A673 (cell line): ENCODE data around the gene GNG5. TPM values are rescaled to one million over a fixed set of nuclear protein-coding genes. Genes with fewer than 3 reads are reported as not detected.
A peak's percentile ranks its signal among the peaks of the same experiment; 100 is the strongest.

Experiments
- BruUV-seq: library from RNA; stranded (reverse); fragments of 400-500 nt; replicated peaks from 2 replicates; lab custom pipeline; 2021; lab: Mats Ljungman, UMichigan
- CTCF ChIA-PET: fragments of 300-600 bp; sonication (Branson Sonifier 250); formaldehyde crosslinking; loops from one replicate; lab custom pipeline; 2022; ENCODE audit warnings: antibody characterized with exemption; lab: Charles Lee
- POLR2A ChIA-PET: fragments of 300-600 bp; sonication (Branson Sonifier 250); formaldehyde crosslinking; loops from one replicate; lab custom pipeline; 2022; ENCODE audit warnings: antibody characterized with exemption; ENCODE audit not compliant: low non-redundant PET; lab: Charles Lee
- DNase-seq: peaks from one replicate; pipeline ENCODE4 v3.0.0-alpha.2; 2015; ENCODE audit warnings: low spot score
- H3K27ac ChIP-seq: fragments of 200-600 bp; sonication (generic); 2 replicates; pipeline ENCODE4 v1.5.1; 2016; ENCODE audit warnings: mixed run types, low read depth, mild to moderate bottlenecking, mixed read lengths, antibody characterized with exemption, low read length; ENCODE audit not compliant: poor library complexity, severe bottlenecking
- H3K27me3 ChIP-seq: fragments of 200-600 bp; sonication (generic); replicated peaks from 2 replicates; pipeline ENCODE4 v1.6.1; 2017; ENCODE audit warnings: mixed run types, low read depth, mild to moderate bottlenecking, mixed read lengths, antibody characterized with exemption, low read length; ENCODE audit not compliant: insufficient read depth, poor library complexity
- H3K36me3 ChIP-seq: fragments of 200-600 bp; sonication (generic); 2 replicates; pipeline ENCODE4 v1.6.1; 2016; ENCODE audit warnings: mixed run types, mild to moderate bottlenecking, mixed read lengths, antibody characterized with exemption, low read length; ENCODE audit not compliant: insufficient read depth, poor library complexity, severe bottlenecking
- H3K4me1 ChIP-seq: fragments of 200-600 bp; sonication (generic); 2 replicates; pipeline ENCODE4 v1.6.1; 2017; ENCODE audit warnings: mixed run types, mild to moderate bottlenecking, mixed read lengths, antibody characterized with exemption, low read length; ENCODE audit not compliant: insufficient read depth, poor library complexity, severe bottlenecking
- H3K4me3 ChIP-seq: fragments of 200-600 bp; sonication (generic); 2 replicates; pipeline ENCODE4 v1.5.1; 2016; ENCODE audit warnings: low read depth, mixed run types, mild to moderate bottlenecking, mixed read lengths, low read length; ENCODE audit not compliant: poor library complexity, severe bottlenecking
- H3K9me3 ChIP-seq: fragments of 200-600 bp; sonication (generic); 2 replicates; pipeline ENCODE4 v1.6.1; 2016; ENCODE audit warnings: mixed run types, low read depth, mild to moderate bottlenecking, mixed read lengths, antibody characterized with exemption, low read length; ENCODE audit not compliant: poor library complexity, severe bottlenecking
- CTCF ChIP-seq: fragments of 300-800, 200-600 bp; sonication (generic); conservative IDR thresholded peaks from 2 replicates; pipeline ENCODE4 v1.5.1; 2017; ENCODE audit warnings: low read depth, mild to moderate bottlenecking, antibody characterized with exemption, low read length, moderate library complexity, mixed read lengths
- EZH2 ChIP-seq: fragments of 200-600 bp; sonication (generic); IDR thresholded peaks from 2 replicates; pipeline ENCODE4 v1.6.1; 2017; ENCODE audit warnings: borderline replicate concordance, low read depth, mild to moderate bottlenecking, mixed read lengths, antibody characterized with exemption, low read length; ENCODE audit not compliant: poor library complexity, severe bottlenecking
- intact Hi-C: fragments of 100-400 bp; cut with micrococcal nuclease; formaldehyde crosslinking; loops from one replicate; pipeline ENCODE4 v1.10.0; 2022; ENCODE audit not compliant: unreplicated experiment
- total RNA-seq: library from RNA; stranded (reverse); gene quantifications from 2 replicates; pipeline ENCODE4 v1.2.3, GENCODE V29; 2021

Gene GNG5
- total RNA-seq, 1 experiment from 2014 or later, result 119 TPM

- Histone ChIP-seq H3K4me3 (no peak overlapping the region), H3K27ac (no peak overlapping the region), H3K36me3 (peaks cover 56% of the 10 kb centered on the region), H3K4me1 (no peaks in the 10 kb centered on the region), H3K9me3 (no peaks in the 10 kb centered on the region), H3K27me3 (no peaks in the 10 kb centered on the region)
- TF ChIP-seq EZH2 (no peak), CTCF (no peak)
- POLR2A ChIA-PET, result no interaction called here
- BruUV-seq, result no TSS peak
- no peak for DNase-seq
- intact Hi-C loops, result no loop called here
- CTCF ChIA-PET, result no interaction called here
These were observed 18.3 kb downstream of the GNG5 start for GRCh38 chr1:84488107-84488506.

- no peak overlapping the region for H3K4me3 ChIP-seq
- DNase-seq, result no peak
- H3K27me3 ChIP-seq, result no peaks in the 10 kb centered on the region
- ChIA-PET POLR2A (no interaction called here), CTCF (no interaction called here)
- H3K36me3 ChIP-seq, result peaks cover 34% of the 10 kb centered on the region
- peaks cover 7% of the 10 kb centered on the region for H3K9me3 ChIP-seq
- H3K4me1 ChIP-seq, result peaks cover 4% of the 10 kb centered on the region
- TF ChIP-seq EZH2, result no peak
- no peak for TF ChIP-seq CTCF
- no peak overlapping the region for H3K27ac ChIP-seq
- BruUV-seq, result no TSS peak
- intact Hi-C loops, result no loop called here
These were observed 25.1 kb downstream of the GNG5 start for GRCh38 chr1:84481317-84481716.

GRCh38 chr1:84480650-84481049, 25.7 kb downstream of the GNG5 start:
- TF ChIP-seq EZH2 (no peak), CTCF (no peak)
- CTCF ChIA-PET, result no interaction called here
- DNase-seq, result no peak

More at GRCh38 chr1:84480650-84481049, 25.7 kb downstream of the GNG5 start:
- no TSS peak for BruUV-seq
- H3K9me3 ChIP-seq, result peaks cover 7% of the 10 kb centered on the region
- peaks cover 4% of the 10 kb centered on the region for H3K4me1 ChIP-seq
- H3K27me3 ChIP-seq, result peaks cover under 1% of the 10 kb centered on the region
- POLR2A ChIA-PET, result no interaction called here
- no peak overlapping the region for H3K27ac ChIP-seq
- peaks cover 31% of the 10 kb centered on the region for H3K36me3 ChIP-seq
- intact Hi-C loops, result no loop called here
- peak overlapping the region; percentile 73 for H3K4me3 ChIP-seq
